PC-9 (cell line): Measurements from ENCODE around the gene ZNF407.

Experiments
- EZH2 ChIP-seq: fragments of 200-600 bp; sonication (generic); IDR thresholded peaks from 2 replicates; pipeline ENCODE4 v1.8.0; 2017; ENCODE audit warnings: antibody characterized with exemption, low read depth
- TF ChIP-seq, protein P1 (sequence below): fragments of 200-600 bp; sonication (generic); conservative IDR thresholded peaks from 2 replicates; pipeline ENCODE4 v1.6.1; 2017; ENCODE audit warnings: mixed run types, antibody characterized with exemption, mild to moderate bottlenecking, moderate library complexity

DNA sequence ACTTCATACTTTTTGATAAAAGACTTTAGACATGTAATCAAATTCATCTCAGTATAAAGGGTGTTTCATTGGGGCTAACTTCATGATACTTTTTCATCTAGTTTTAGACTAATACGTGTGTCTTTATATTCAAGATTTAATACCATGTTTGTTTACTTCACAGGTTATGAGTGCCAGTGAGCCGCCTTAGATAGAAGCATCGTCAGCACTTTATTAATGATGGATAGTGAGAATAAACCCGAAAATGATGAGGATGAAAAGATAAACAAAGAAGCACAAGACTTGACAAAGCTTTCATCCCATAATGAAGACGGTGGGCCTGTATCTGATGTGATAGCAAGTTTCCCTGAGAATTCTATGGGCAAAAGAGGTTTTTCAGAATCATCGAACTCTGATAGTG lies 33.1 kb downstream of the ZNF407 start:
- no peak for TF ChIP-seq EZH2
- TF ChIP-seq, protein P1, sequence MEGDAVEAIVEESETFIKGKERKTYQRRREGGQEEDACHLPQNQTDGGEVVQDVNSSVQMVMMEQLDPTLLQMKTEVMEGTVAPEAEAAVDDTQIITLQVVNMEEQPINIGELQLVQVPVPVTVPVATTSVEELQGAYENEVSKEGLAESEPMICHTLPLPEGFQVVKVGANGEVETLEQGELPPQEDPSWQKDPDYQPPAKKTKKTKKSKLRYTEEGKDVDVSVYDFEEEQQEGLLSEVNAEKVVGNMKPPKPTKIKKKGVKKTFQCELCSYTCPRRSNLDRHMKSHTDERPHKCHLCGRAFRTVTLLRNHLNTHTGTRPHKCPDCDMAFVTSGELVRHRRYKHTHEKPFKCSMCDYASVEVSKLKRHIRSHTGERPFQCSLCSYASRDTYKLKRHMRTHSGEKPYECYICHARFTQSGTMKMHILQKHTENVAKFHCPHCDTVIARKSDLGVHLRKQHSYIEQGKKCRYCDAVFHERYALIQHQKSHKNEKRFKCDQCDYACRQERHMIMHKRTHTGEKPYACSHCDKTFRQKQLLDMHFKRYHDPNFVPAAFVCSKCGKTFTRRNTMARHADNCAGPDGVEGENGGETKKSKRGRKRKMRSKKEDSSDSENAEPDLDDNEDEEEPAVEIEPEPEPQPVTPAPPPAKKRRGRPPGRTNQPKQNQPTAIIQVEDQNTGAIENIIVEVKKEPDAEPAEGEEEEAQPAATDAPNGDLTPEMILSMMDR = no peak
